ENCODE data around the gene SESN1.

SESN1 gene

DNA sequence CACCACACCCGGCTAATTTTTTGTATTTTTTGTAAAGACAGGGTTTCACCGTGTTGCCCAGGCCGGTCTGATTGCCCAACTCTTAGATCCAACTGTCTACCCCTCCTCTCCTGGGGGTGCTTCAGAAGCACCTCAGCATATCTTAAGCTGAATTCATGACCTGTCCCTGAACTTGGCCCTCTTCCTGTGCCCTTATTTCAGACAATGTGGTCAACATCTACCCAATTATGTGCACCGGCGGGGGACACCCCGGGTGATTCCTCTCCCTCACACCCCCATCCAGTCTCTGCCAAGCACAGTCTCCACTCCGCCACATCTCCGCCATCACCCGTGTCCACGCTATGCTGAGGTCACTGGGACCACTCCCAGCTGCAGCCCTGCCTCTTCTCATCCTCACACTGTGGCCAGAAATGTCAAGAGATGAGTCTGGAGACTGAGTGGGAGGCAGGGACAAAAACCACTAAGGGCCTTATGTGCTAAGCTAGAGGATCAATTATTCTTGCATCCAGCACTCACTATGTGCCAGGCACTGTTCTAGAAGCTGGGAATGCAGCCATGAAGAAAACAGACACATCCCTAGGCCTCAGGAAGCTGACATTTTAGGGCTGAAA is 134.6 kb downstream of the SESN1 start:
- Histone ChIP-seq H3K27ac (ENCODE audit: low read depth, low read length) (no peak overlapping the region), H3K36me3 (ENCODE audit: control insufficient read depth, insufficient read depth, low read length) (no peaks in the 10 kb centered on the region), H3K4me1 (ENCODE audit: control insufficient read depth, insufficient read depth, low read length) (0 out of 2 replicates have a peak, but pooled peaks cover 2% of the 10 kb centered on the region), H3K27me3 (ENCODE audit: control insufficient read depth, insufficient read depth, low read length) (no peaks in the 10 kb centered on the region), H3K9me3 (ENCODE audit: control insufficient read depth, insufficient read depth, low read length) (no peaks in the 10 kb centered on the region), H3K4me3 (ENCODE audit: low read depth, low read length) (no peak overlapping the region), H3K9ac (ENCODE audit: low read depth, low read length) (no peak overlapping the region)

DNA sequence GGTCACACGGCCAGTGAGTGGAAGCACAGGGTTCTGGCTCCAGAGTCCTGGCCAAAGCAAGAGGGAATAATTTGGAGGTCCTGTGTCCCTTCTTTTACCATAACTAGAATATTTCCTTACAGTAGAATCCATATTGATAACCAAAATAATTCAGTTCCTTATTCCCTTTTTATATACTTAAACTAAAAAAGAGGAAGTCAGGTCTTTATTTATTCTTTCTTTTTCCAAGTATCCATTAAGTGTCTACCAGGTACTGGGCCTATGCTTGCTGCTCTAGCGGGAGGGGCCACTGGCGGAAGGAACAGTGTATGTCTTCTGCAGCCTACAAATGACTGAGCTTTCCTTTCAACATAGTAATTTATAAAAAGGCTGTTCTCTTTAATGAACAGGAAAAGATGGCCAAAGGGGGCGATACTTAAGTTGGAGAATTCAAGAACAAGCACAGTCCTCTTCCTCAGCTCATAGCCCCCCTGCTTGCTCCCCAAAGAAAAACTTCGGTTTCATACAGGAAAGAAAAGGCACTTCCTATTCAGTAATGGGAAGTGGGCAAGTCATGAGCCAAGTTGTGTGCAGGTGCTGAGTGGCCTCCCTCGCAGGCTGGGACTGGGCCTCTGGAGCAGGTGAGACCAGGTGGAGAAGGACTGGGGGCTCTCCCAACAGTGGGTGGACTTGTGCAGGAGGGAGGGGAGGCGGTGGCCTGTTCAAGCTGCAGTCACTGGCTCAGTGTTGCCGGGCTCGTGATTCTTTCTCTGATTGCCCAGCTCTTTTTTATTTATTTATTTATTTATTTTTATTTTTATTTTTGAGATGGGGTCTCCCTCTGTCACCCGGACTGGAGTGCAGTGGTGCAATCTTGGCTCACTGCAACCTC is 135.5 kb downstream of the SESN1 start:
- no peaks in the 10 kb centered on the region for H3K9me3 ChIP-seq (ENCODE audit: control insufficient read depth, insufficient read depth, low read length)
- no peak overlapping the region for H3K27ac ChIP-seq (ENCODE audit: low read depth, low read length)
- H3K36me3 ChIP-seq (ENCODE audit: control insufficient read depth, insufficient read depth, low read length): no peaks in the 10 kb centered on the region
- no peak overlapping the region for H3K9ac ChIP-seq (ENCODE audit: low read depth, low read length)
- no peaks in the 10 kb centered on the region for H3K27me3 ChIP-seq (ENCODE audit: control insufficient read depth, insufficient read depth, low read length)
- H3K4me1 ChIP-seq (ENCODE audit: control insufficient read depth, insufficient read depth, low read length): no peaks in the 10 kb centered on the region
- no peak overlapping the region for H3K4me3 ChIP-seq (ENCODE audit: low read depth, low read length)

GRCh38 chr6:108957221-108957620 is 137.4 kb downstream of the SESN1 start:
- Histone ChIP-seq H3K27me3 (ENCODE audit: control insufficient read depth, insufficient read depth, low read length) (no peaks in the 10 kb centered on the region), H3K27ac (ENCODE audit: low read depth, low read length) (no peak overlapping the region), H3K4me3 (ENCODE audit: low read depth, low read length) (no peak overlapping the region), H3K4me1 (ENCODE audit: control insufficient read depth, insufficient read depth, low read length) (no peaks in the 10 kb centered on the region), H3K36me3 (ENCODE audit: control insufficient read depth, insufficient read depth, low read length) (no peaks in the 10 kb centered on the region), H3K9ac (ENCODE audit: low read depth, low read length) (no peak overlapping the region), H3K9me3 (ENCODE audit: control insufficient read depth, insufficient read depth, low read length) (no peaks in the 10 kb centered on the region)

GRCh38 chr6:108955329-108955949 is 139.2 kb downstream of the SESN1 start:
- H3K4me1 ChIP-seq (ENCODE audit: control insufficient read depth, insufficient read depth, low read length): no peaks in the 10 kb centered on the region
- no peaks in the 10 kb centered on the region for H3K9me3 ChIP-seq (ENCODE audit: control insufficient read depth, insufficient read depth, low read length)
- H3K36me3 ChIP-seq (ENCODE audit: control insufficient read depth, insufficient read depth, low read length): no peaks in the 10 kb centered on the region
- H3K4me3 ChIP-seq (ENCODE audit: low read depth, low read length): no peak overlapping the region
- no peak overlapping the region for H3K27ac ChIP-seq (ENCODE audit: low read depth, low read length)
- no peak overlapping the region for H3K9ac ChIP-seq (ENCODE audit: low read depth, low read length)
- no peaks in the 10 kb centered on the region for H3K27me3 ChIP-seq (ENCODE audit: control insufficient read depth, insufficient read depth, low read length)

DNA sequence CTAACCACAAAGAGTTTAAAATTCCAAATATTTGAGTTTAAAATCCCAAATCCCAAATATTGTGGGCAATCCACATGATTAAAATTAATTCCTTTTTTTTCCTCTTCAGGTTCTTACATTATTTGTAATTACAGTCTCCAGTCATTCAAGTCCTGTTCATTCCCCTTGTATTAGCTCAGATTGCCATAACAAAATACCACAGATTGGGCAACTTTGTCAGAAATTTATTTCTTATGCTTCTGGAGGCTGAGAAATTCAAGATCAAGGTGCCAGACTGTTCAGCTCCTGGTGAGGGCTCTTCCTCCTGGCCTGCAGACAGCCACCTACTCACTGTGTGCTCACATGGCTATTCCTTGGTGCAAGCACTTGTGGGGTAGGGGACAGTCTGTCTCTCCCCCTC is 141.0 kb downstream of the SESN1 start:
- H3K9me3 ChIP-seq (ENCODE audit: control insufficient read depth, insufficient read depth, low read length): no peaks in the 10 kb centered on the region
- H3K27me3 ChIP-seq (ENCODE audit: control insufficient read depth, insufficient read depth, low read length): no peaks in the 10 kb centered on the region
- H3K4me3 ChIP-seq (ENCODE audit: low read depth, low read length): no peak overlapping the region
- no peaks in the 10 kb centered on the region for H3K36me3 ChIP-seq (ENCODE audit: control insufficient read depth, insufficient read depth, low read length)
- no peak overlapping the region for H3K27ac ChIP-seq (ENCODE audit: low read depth, low read length)
- H3K4me1 ChIP-seq (ENCODE audit: control insufficient read depth, insufficient read depth, low read length): no peaks in the 10 kb centered on the region
- no peak overlapping the region for H3K9ac ChIP-seq (ENCODE audit: low read depth, low read length)

- H3K36me3 ChIP-seq (ENCODE audit: control insufficient read depth, insufficient read depth, low read length): no peaks in the 10 kb centered on the region
- no peaks in the 10 kb centered on the region for H3K27me3 ChIP-seq (ENCODE audit: control insufficient read depth, insufficient read depth, low read length)
- no peak overlapping the region for H3K4me3 ChIP-seq (ENCODE audit: low read depth, low read length)
- H3K9me3 ChIP-seq (ENCODE audit: control insufficient read depth, insufficient read depth, low read length): no peaks in the 10 kb centered on the region
- H3K27ac ChIP-seq (ENCODE audit: low read depth, low read length): no peak overlapping the region
- no peaks in the 10 kb centered on the region for H3K4me1 ChIP-seq (ENCODE audit: control insufficient read depth, insufficient read depth, low read length)
- no peak overlapping the region for H3K9ac ChIP-seq (ENCODE audit: low read depth, low read length)
These were observed 141.7 kb downstream of the SESN1 start for GRCh38 chr6:108952776-108953486.

- H3K27ac ChIP-seq (ENCODE audit: low read depth, low read length): no peak overlapping the region
- H3K9ac ChIP-seq (ENCODE audit: low read depth, low read length): no peak overlapping the region
- H3K4me1 ChIP-seq (ENCODE audit: control insufficient read depth, insufficient read depth, low read length): no peaks in the 10 kb centered on the region
These were observed 143.2 kb downstream of the SESN1 start for GRCh38 chr6:108951351-108951953.

GRCh38 chr6:108948181-108948661 is 146.4 kb downstream of the SESN1 start:
- H3K27me3 ChIP-seq (ENCODE audit: control insufficient read depth, insufficient read depth, low read length): no peaks in the 10 kb centered on the region
- H3K36me3 ChIP-seq (ENCODE audit: control insufficient read depth, insufficient read depth, low read length): no peaks in the 10 kb centered on the region
- H3K4me1 ChIP-seq (ENCODE audit: control insufficient read depth, insufficient read depth, low read length): peaks cover 4% of the 10 kb centered on the region; the same call in 1 of the 2 replicates
- H3K9ac ChIP-seq (ENCODE audit: low read depth, low read length): no peak overlapping the region
- no peak overlapping the region for H3K27ac ChIP-seq (ENCODE audit: low read depth, low read length)
- H3K9me3 ChIP-seq (ENCODE audit: control insufficient read depth, insufficient read depth, low read length): no peaks in the 10 kb centered on the region
- H3K4me3 ChIP-seq (ENCODE audit: low read depth, low read length): no peak overlapping the region

More at GRCh38 chr6:108951351-108951953, 143.2 kb downstream of the SESN1 start:
- Histone ChIP-seq H3K27me3 (ENCODE audit: control insufficient read depth, insufficient read depth, low read length) (no peaks in the 10 kb centered on the region), H3K9me3 (ENCODE audit: control insufficient read depth, insufficient read depth, low read length) (no peaks in the 10 kb centered on the region), H3K4me3 (ENCODE audit: low read depth, low read length) (no peak overlapping the region), H3K36me3 (ENCODE audit: control insufficient read depth, insufficient read depth, low read length) (no peaks in the 10 kb centered on the region)

DNA sequence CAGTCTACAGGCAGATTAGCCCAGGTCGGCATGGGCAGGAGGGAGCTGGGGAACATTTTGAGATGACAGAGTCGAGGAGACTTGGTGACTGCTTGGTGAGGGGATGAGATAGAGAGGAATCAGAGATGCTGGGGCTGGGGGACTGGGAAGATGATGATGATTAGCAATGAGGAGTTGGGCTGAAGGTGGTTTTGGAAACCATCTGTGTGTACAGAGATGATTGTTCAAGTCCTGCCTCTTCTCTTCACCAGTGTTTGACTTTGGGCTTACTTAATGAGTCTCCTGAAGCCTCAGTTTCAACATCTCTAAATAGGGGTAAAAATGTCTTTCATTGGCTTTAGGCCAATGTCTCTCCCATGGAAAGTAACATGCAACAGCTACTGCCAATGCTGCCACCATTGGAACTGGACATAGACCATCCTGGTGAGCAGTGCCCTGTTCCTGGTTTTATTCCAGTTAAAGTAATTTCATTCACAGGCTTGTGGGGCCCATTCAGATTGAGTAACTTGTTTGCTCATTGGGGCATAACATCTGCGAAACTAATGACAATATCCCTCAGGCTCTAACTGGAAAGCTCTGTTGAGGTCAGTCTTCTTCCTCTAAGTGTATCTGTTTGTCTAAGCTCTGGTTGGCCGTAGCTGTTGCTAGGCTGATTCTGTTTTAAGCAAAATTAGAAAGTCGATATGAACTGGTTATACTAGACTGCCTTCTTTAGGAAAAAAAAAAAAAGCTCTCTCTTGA is 147.4 kb downstream of the SESN1 start:
- H3K9me3 ChIP-seq (ENCODE audit: control insufficient read depth, insufficient read depth, low read length): no peaks in the 10 kb centered on the region
- no peaks in the 10 kb centered on the region for H3K36me3 ChIP-seq (ENCODE audit: control insufficient read depth, insufficient read depth, low read length)
- H3K4me1 ChIP-seq (ENCODE audit: control insufficient read depth, insufficient read depth, low read length): peaks cover 4% of the 10 kb centered on the region; the same call in 1 of the 2 replicates
- no peak overlapping the region for H3K9ac ChIP-seq (ENCODE audit: low read depth, low read length)
- no peak overlapping the region for H3K4me3 ChIP-seq (ENCODE audit: low read depth, low read length)
- no peak overlapping the region for H3K27ac ChIP-seq (ENCODE audit: low read depth, low read length)
- H3K27me3 ChIP-seq (ENCODE audit: control insufficient read depth, insufficient read depth, low read length): no peaks in the 10 kb centered on the region

- Histone ChIP-seq H3K9me3 (ENCODE audit: control insufficient read depth, insufficient read depth, low read length) (no peaks in the 10 kb centered on the region), H3K4me3 (ENCODE audit: low read depth, low read length) (no peak overlapping the region), H3K4me1 (ENCODE audit: control insufficient read depth, insufficient read depth, low read length) (peaks cover 4% of the 10 kb centered on the region; the same call in 1 of the 2 replicates), H3K36me3 (ENCODE audit: control insufficient read depth, insufficient read depth, low read length) (no peaks in the 10 kb centered on the region), H3K27me3 (ENCODE audit: control insufficient read depth, insufficient read depth, low read length) (no peaks in the 10 kb centered on the region), H3K9ac (ENCODE audit: low read depth, low read length) (no peak overlapping the region), H3K27ac (ENCODE audit: low read depth, low read length) (no peak overlapping the region)
These were observed 148.0 kb downstream of the SESN1 start for GRCh38 chr6:108946695-108947094.
